ENCODE data around the gene AMTN.

The AMTN gene

GRCh38 chr4:70564033-70564432 lies 45.7 kb downstream of the AMTN start:
- no peaks in the 10 kb centered on the region for H3K9me3 ChIP-seq (replicated peaks; ENCODE audit: low read length)
- H3K4me1 ChIP-seq (ENCODE audit: control insufficient read depth, insufficient read depth, low read length) = no peaks in the 10 kb centered on the region
- H3K36me3 ChIP-seq (ENCODE audit: insufficient read depth, low read length) = no peaks in the 10 kb centered on the region
- no peaks in the 10 kb centered on the region for H3K27me3 ChIP-seq (ENCODE audit: control insufficient read depth, insufficient read depth, low read length)
- H3K9ac ChIP-seq (ENCODE audit: low read depth, low read length) = no peak overlapping the region
- H3K4me2 ChIP-seq (ENCODE audit: low read length) = no peak overlapping the region
- H3K4me3 ChIP-seq (ENCODE audit: low read length) = no peak overlapping the region

GRCh38 chr4:70570796-70571195 lies 52.4 kb downstream of the AMTN start:
- no peaks in the 10 kb centered on the region for H3K4me1 ChIP-seq (ENCODE audit: control insufficient read depth, insufficient read depth, low read length)
- no peak overlapping the region for H3K4me2 ChIP-seq (ENCODE audit: low read length)
- H3K27me3 ChIP-seq (ENCODE audit: control insufficient read depth, insufficient read depth, low read length) = no peaks in the 10 kb centered on the region
- no peak overlapping the region for H3K4me3 ChIP-seq (ENCODE audit: low read length)
- no peaks in the 10 kb centered on the region for H3K36me3 ChIP-seq (ENCODE audit: insufficient read depth, low read length)
- no peaks in the 10 kb centered on the region for H3K9me3 ChIP-seq (replicated peaks; ENCODE audit: low read length)
- no peak overlapping the region for H3K9ac ChIP-seq (ENCODE audit: low read depth, low read length)

GRCh38 chr4:70571772-70572171 lies 53.4 kb downstream of the AMTN start:
- H3K4me3 ChIP-seq (ENCODE audit: low read length) = no peak overlapping the region
- H3K36me3 ChIP-seq (ENCODE audit: insufficient read depth, low read length) = no peaks in the 10 kb centered on the region
- no peaks in the 10 kb centered on the region for H3K27me3 ChIP-seq (ENCODE audit: control insufficient read depth, insufficient read depth, low read length)
- H3K4me1 ChIP-seq (ENCODE audit: control insufficient read depth, insufficient read depth, low read length) = no peaks in the 10 kb centered on the region
- no peak overlapping the region for H3K4me2 ChIP-seq (ENCODE audit: low read length)
- no peak overlapping the region for H3K9ac ChIP-seq (ENCODE audit: low read depth, low read length)
- no peaks in the 10 kb centered on the region for H3K9me3 ChIP-seq (replicated peaks; ENCODE audit: low read length)

- H3K9me3 ChIP-seq (replicated peaks; ENCODE audit: low read length) = no peaks in the 10 kb centered on the region
- no peak overlapping the region for H3K4me2 ChIP-seq (ENCODE audit: low read length)
- H3K4me1 ChIP-seq (ENCODE audit: control insufficient read depth, insufficient read depth, low read length) = no peaks in the 10 kb centered on the region
- H3K9ac ChIP-seq (ENCODE audit: low read depth, low read length) = no peak overlapping the region
- no peaks in the 10 kb centered on the region for H3K36me3 ChIP-seq (ENCODE audit: insufficient read depth, low read length)
- H3K4me3 ChIP-seq (ENCODE audit: low read length) = no peak overlapping the region
- H3K27me3 ChIP-seq (ENCODE audit: control insufficient read depth, insufficient read depth, low read length) = no peaks in the 10 kb centered on the region
These were observed 57.6 kb downstream of the AMTN start for GRCh38 chr4:70575964-70576363.

- Histone ChIP-seq H3K9me3 (replicated peaks; ENCODE audit: low read length) (no peaks in the 10 kb centered on the region), H3K4me3 (ENCODE audit: low read length) (no peak overlapping the region), H3K9ac (ENCODE audit: low read depth, low read length) (no peak overlapping the region), H3K36me3 (ENCODE audit: insufficient read depth, low read length) (no peaks in the 10 kb centered on the region), H3K27me3 (ENCODE audit: control insufficient read depth, insufficient read depth, low read length) (no peaks in the 10 kb centered on the region), H3K4me1 (ENCODE audit: control insufficient read depth, insufficient read depth, low read length) (no peaks in the 10 kb centered on the region), H3K4me2 (ENCODE audit: low read length) (no peak overlapping the region)
These were observed 59.0 kb downstream of the AMTN start for GRCh38 chr4:70577220-70577927.

GRCh38 chr4:70581980-70582379 lies 63.6 kb downstream of the AMTN start:
- no peak overlapping the region for H3K4me2 ChIP-seq (ENCODE audit: low read length)
- H3K4me1 ChIP-seq (ENCODE audit: control insufficient read depth, insufficient read depth, low read length) = no peaks in the 10 kb centered on the region
- H3K4me3 ChIP-seq (ENCODE audit: low read length) = no peak overlapping the region
- H3K9me3 ChIP-seq (replicated peaks; ENCODE audit: low read length) = no peaks in the 10 kb centered on the region
- H3K36me3 ChIP-seq (ENCODE audit: insufficient read depth, low read length) = no peaks in the 10 kb centered on the region
- H3K9ac ChIP-seq (ENCODE audit: low read depth, low read length) = no peak overlapping the region
- no peaks in the 10 kb centered on the region for H3K27me3 ChIP-seq (ENCODE audit: control insufficient read depth, insufficient read depth, low read length)

Data from skeletal muscle satellite cell (primary cell).